HEK293 (cell line): ENCODE data around the gene FSTL4.

Experiments used
- CTCF ChIA-PET: fragments of 350-600 bp; formaldehyde crosslinking; extraction: SDS; loops from one replicate; lab custom pipeline; 2021; ENCODE audit warnings: antibody characterized with exemption; lab: Yijun Ruan, JAX
- POLR2A ChIA-PET: fragments of 300-600 bp; formaldehyde crosslinking; extraction: SDS; loops from one replicate; lab custom pipeline; 2020; ENCODE audit warnings: antibody characterized with exemption, inconsistent platforms; lab: Yijun Ruan, JAX
- H3K27ac ChIP-seq: fragments of 200-500 bp; sonication (Bioruptor generic); 2 replicates; pipeline ENCODE4 v1.5.1; 2014; ENCODE audit warnings: low read depth, low read length, control low read depth, inconsistent platforms; ENCODE audit errors: extremely low read depth
- H3K36me3 ChIP-seq, 2 experiments: fragments of 200-500 bp in 1 of 2; sonication (Bioruptor generic) in 1 of 2; 1 replicate in 1 of 2; 2 replicates in 1 of 2; pipeline ENCODE4 v1.5.1; 2014 to 2017; ENCODE audit warnings: inconsistent platforms in 2 of 2, low read length in 2 of 2; ENCODE audit not compliant: control insufficient read depth in 2 of 2, insufficient read depth in 1 of 2
- H3K4me1 ChIP-seq: fragments of 200-500 bp; sonication (Bioruptor generic); 2 replicates; pipeline ENCODE4 v1.5.1; 2014; ENCODE audit warnings: mild to moderate bottlenecking, low read length, inconsistent platforms; ENCODE audit not compliant: control insufficient read depth, insufficient read depth
- H3K4me3 ChIP-seq: 2 replicates; pipeline ENCODE4 v1.5.1; 2011; ENCODE audit warnings: low read depth, mild to moderate bottlenecking, control low read depth, low read length, moderate library complexity
- H3K9me3 ChIP-seq: fragments of 200-500 bp; sonication (Bioruptor generic); 2 replicates; pipeline ENCODE4 v1.5.1; 2014; ENCODE audit warnings: low read depth, low read length, inconsistent platforms; ENCODE audit not compliant: control insufficient read depth, insufficient read depth
- AEBP2 ChIP-seq: fragments of 450-650 bp; formaldehyde crosslinking; IDR thresholded peaks from 2 replicates; pipeline ENCODE4 v1.5.1; 2016; ENCODE audit warnings: missing biosample characterization, missing genetic modification characterization, borderline replicate concordance
- EGR2 ChIP-seq: fragments of 450-650 bp; formaldehyde crosslinking; IDR thresholded peaks from 2 replicates; pipeline ENCODE4 v1.5.1; 2016; ENCODE audit warnings: low read depth, missing biosample characterization, missing genetic modification characterization
- HOXA7 ChIP-seq: sonication (generic); formaldehyde crosslinking; IDR thresholded peaks from 2 replicates; pipeline ENCODE4 v1.8.1; 2022; ENCODE audit warnings: missing genetic modification reagents, borderline replicate concordance
- PRDM4 ChIP-seq: fragments of 450-650 bp; formaldehyde crosslinking; IDR thresholded peaks from 2 replicates; pipeline ENCODE4 v1.5.1; 2017; ENCODE audit warnings: missing biosample characterization, missing genetic modification characterization
- REPIN1 ChIP-seq: fragments of 450-650 bp; formaldehyde crosslinking; IDR thresholded peaks from 2 replicates; pipeline ENCODE4 v1.5.1; 2017; ENCODE audit warnings: missing biosample characterization, missing genetic modification characterization, low read depth
- SP2 ChIP-seq: fragments of 450-650 bp; formaldehyde crosslinking; IDR thresholded peaks from 2 replicates; pipeline ENCODE4 v1.5.1; 2016; ENCODE audit warnings: missing biosample characterization, missing genetic modification characterization
- ZBTB49 ChIP-seq: fragments of 450-650 bp; formaldehyde crosslinking; IDR thresholded peaks from 2 replicates; pipeline ENCODE4 v1.5.1; 2016; ENCODE audit warnings: missing biosample characterization, missing genetic modification characterization, low read depth
- ZFP69B ChIP-seq: fragments of 450-650 bp; formaldehyde crosslinking; IDR thresholded peaks from 2 replicates; pipeline ENCODE4 v1.5.1; 2016; ENCODE audit warnings: missing biosample characterization, missing genetic modification characterization
- ZNF157 ChIP-seq: fragments of 450-650 bp; formaldehyde crosslinking; IDR thresholded peaks from 2 replicates; pipeline ENCODE4 v1.5.1; 2016; ENCODE audit warnings: missing biosample characterization, missing genetic modification characterization
- ZNF184 ChIP-seq: fragments of 450-650 bp; IDR thresholded peaks from 2 replicates; pipeline ENCODE4 v1.5.1; 2018; ENCODE audit warnings: missing biosample characterization, mild to moderate bottlenecking, missing genetic modification characterization
- ZNF202 ChIP-seq: fragments of 450-650 bp; formaldehyde crosslinking; IDR thresholded peaks from 2 replicates; pipeline ENCODE4 v1.5.1; 2016; ENCODE audit warnings: missing biosample characterization, missing genetic modification characterization, borderline replicate concordance
- ZNF223 ChIP-seq: fragments of 450-650 bp; formaldehyde crosslinking; IDR thresholded peaks from 2 replicates; pipeline ENCODE4 v1.5.1; 2016; ENCODE audit warnings: missing biosample characterization, missing genetic modification characterization
- ZNF280D ChIP-seq: fragments of 450-650 bp; formaldehyde crosslinking; IDR thresholded peaks from 2 replicates; pipeline ENCODE4 v1.5.1; 2016; ENCODE audit warnings: missing biosample characterization, missing genetic modification characterization
- ZNF302 ChIP-seq: fragments of 450-650 bp; formaldehyde crosslinking; IDR thresholded peaks from 2 replicates; pipeline ENCODE4 v1.5.1; 2016; ENCODE audit warnings: missing biosample characterization, missing genetic modification characterization, low read depth
- ZNF354C ChIP-seq: fragments of 450-650 bp; formaldehyde crosslinking; IDR thresholded peaks from 2 replicates; pipeline ENCODE4 v1.5.1; 2016; ENCODE audit warnings: missing biosample characterization, missing genetic modification characterization, low read depth, borderline replicate concordance
- ZNF473 ChIP-seq: fragments of 450-650 bp; formaldehyde crosslinking; IDR thresholded peaks from 2 replicates; pipeline ENCODE4 v1.5.1; 2017; ENCODE audit warnings: missing biosample characterization, missing genetic modification characterization
- ZNF521 ChIP-seq: fragments of 450-650 bp; formaldehyde crosslinking; IDR thresholded peaks from 2 replicates; pipeline ENCODE4 v1.5.1; 2017; ENCODE audit warnings: missing biosample characterization, mild to moderate bottlenecking, missing genetic modification characterization
- ZNF561 ChIP-seq: fragments of 450-650 bp; IDR thresholded peaks from 2 replicates; pipeline ENCODE4 v1.5.1; 2018; ENCODE audit warnings: missing biosample characterization, missing genetic modification characterization, borderline replicate concordance
- ZSCAN23 ChIP-seq: fragments of 450-650 bp; formaldehyde crosslinking; IDR thresholded peaks from 2 replicates; pipeline ENCODE4 v1.5.1; 2016; ENCODE audit warnings: missing biosample characterization, missing genetic modification characterization

The FSTL4 gene

GRCh38 chr5:133147815-133148567 lies 464.4 kb downstream of the FSTL4 start (continued):
- TF ChIP-seq PRDM4 (tag by site-specific recombination) = no peak
- no peak for TF ChIP-seq HOXA7 (CRISPR knock-in tag)
- TF ChIP-seq ZFP69B (tag by site-specific recombination) = no peak
- TF ChIP-seq ZNF521 (tag by site-specific recombination) = no peak
- TF ChIP-seq ZNF184 (tag by site-specific recombination) = no peak
- no peak for TF ChIP-seq ZSCAN23
- TF ChIP-seq ZNF561 (tag by site-specific recombination) = no peak
- no peak for TF ChIP-seq REPIN1 (tag by site-specific recombination)
- TF ChIP-seq ZNF473 (tag by site-specific recombination) = no peak
- no peak for TF ChIP-seq ZNF280D
- TF ChIP-seq ZNF354C = no peak
- TF ChIP-seq ZNF223 = no peak

GRCh38 chr5:133147411-133147810 lies 464.9 kb downstream of the FSTL4 start:
- H3K36me3 ChIP-seq = no peaks in the 10 kb centered on the region
- H3K4me3 ChIP-seq = no peak overlapping the region
- no peaks in the 10 kb centered on the region for H3K4me1 ChIP-seq
- no peak for TF ChIP-seq SP2 (tag by site-specific recombination)
- TF ChIP-seq EGR2 (tag by site-specific recombination) = no peak
- TF ChIP-seq ZNF302 (tag by site-specific recombination) = no peak
- TF ChIP-seq ZNF157 = no peak
- no peak for TF ChIP-seq ZBTB49 (tag by site-specific recombination)
- TF ChIP-seq ZNF202 (tag by site-specific recombination) = no peak
- TF ChIP-seq AEBP2 = no peak
- no peak overlapping the region for H3K27ac ChIP-seq
- ChIA-PET POLR2A (no interaction called here), CTCF (no interaction called here)
- H3K9me3 ChIP-seq = no peaks in the 10 kb centered on the region
